Measurements from ENCODE around the gene TNFRSF21.

DNA sequence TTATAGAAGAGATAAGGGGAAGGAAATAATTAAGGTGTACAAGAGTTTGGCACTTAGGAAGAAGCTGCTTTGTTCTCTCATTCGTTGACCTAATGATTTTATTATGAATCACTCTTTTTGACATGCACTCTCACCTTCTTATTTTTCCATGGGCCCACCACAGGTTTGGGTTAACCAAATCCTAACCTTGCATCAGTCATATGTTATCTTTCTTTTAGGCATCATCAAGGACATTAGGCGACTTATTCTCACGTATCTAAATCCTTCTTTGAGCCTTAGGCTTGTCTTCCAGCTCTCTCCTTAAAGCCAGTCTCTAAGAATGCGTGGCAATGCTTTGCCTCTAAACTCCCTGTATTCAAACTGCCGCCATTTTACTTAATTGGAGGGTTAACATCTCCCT, 58.3 kb downstream of the TNFRSF21 start:
- TF ChIP-seq, protein P1, sequence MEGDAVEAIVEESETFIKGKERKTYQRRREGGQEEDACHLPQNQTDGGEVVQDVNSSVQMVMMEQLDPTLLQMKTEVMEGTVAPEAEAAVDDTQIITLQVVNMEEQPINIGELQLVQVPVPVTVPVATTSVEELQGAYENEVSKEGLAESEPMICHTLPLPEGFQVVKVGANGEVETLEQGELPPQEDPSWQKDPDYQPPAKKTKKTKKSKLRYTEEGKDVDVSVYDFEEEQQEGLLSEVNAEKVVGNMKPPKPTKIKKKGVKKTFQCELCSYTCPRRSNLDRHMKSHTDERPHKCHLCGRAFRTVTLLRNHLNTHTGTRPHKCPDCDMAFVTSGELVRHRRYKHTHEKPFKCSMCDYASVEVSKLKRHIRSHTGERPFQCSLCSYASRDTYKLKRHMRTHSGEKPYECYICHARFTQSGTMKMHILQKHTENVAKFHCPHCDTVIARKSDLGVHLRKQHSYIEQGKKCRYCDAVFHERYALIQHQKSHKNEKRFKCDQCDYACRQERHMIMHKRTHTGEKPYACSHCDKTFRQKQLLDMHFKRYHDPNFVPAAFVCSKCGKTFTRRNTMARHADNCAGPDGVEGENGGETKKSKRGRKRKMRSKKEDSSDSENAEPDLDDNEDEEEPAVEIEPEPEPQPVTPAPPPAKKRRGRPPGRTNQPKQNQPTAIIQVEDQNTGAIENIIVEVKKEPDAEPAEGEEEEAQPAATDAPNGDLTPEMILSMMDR (IDR thresholded peaks at IDR 0.05), result no peak
- TF ChIP-seq POLR2AphosphoS5 (IDR thresholded peaks at IDR 0.05) (no peak), EP300 (IDR thresholded peaks at IDR 0.05) (no peak)
